Brain microvascular endothelial cell (primary cell): Measurements from ENCODE around the gene GJD3.

Experiments
- DNase-seq: peaks from one replicate; pipeline ENCODE4 v3.0.0-alpha.2; 2020
- H3K27ac ChIP-seq: fragments of 250-450 bp; sonication (Bioruptor Pico); 2 replicates; pipeline ENCODE4 v1.5.1; 2020; ENCODE audit warnings: mild to moderate bottlenecking, moderate library complexity
- H3K27me3 ChIP-seq: fragments of 250-450 bp; sonication (Bioruptor Pico); replicated peaks from 2 replicates; pipeline ENCODE4 v1.5.1; 2020; ENCODE audit warnings: mild to moderate bottlenecking
- H3K36me3 ChIP-seq: fragments of 250-450 bp; sonication (Bioruptor Pico); replicated peaks from 2 replicates; pipeline ENCODE4 v1.5.1; 2020; ENCODE audit warnings: mild to moderate bottlenecking
- H3K4me3 ChIP-seq: 2 replicates; pipeline ENCODE4 v1.5.1; 2011; ENCODE audit warnings: low read depth, mild to moderate bottlenecking, control low read depth, low read length, moderate library complexity
- CTCF ChIP-seq: IDR thresholded peaks from 2 replicates; pipeline ENCODE4 v1.5.1; 2011; ENCODE audit warnings: low read depth, mild to moderate bottlenecking, moderate library complexity, low read length, control low read depth, inconsistent platforms; ENCODE audit errors: missing control alignments
- in situ Hi-C: cut with HindIII; loops from 2 replicates; pipeline ENCODE4 v1.10.0; 2017; ENCODE audit warnings: low sequenced_read_pairs, low pct_ligation_motif_present

GJD3 gene

GRCh38 chr17:40354221-40355122 is 10.1 kb downstream of the GJD3 start:
- no peak overlapping the region for H3K27ac ChIP-seq
- in situ Hi-C loops: loop anchor here (5.0 kb wide), 1 partner anchor 52 kb away; no protein-coding TSS in a partner anchor
- no peak for TF ChIP-seq CTCF
- DNase-seq: no peak
- no peak overlapping the region for H3K4me3 ChIP-seq
- no peaks in the 10 kb centered on the region for H3K27me3 ChIP-seq
- peaks cover 53% of the 10 kb centered on the region for H3K36me3 ChIP-seq

- no peak for TF ChIP-seq CTCF
- in situ Hi-C loops: loop anchor here (5.0 kb wide), 1 partner anchor 51 kb away; no protein-coding TSS in a partner anchor
- Histone ChIP-seq H3K4me3 (no peak overlapping the region), H3K36me3 (peaks cover 66% of the 10 kb centered on the region), H3K27ac (no peak overlapping the region), H3K27me3 (no peaks in the 10 kb centered on the region)
- DNase-seq: no peak
These were observed 11.7 kb downstream of the GJD3 start for GRCh38 chr17:40352779-40353394.

- no peak overlapping the region for H3K4me3 ChIP-seq
- peaks cover 66% of the 10 kb centered on the region for H3K36me3 ChIP-seq
- H3K27me3 ChIP-seq: no peaks in the 10 kb centered on the region
- DNase-seq: no peak
- H3K27ac ChIP-seq: no peak overlapping the region
- no peak for TF ChIP-seq CTCF
- in situ Hi-C loops: loop anchor here (5.0 kb wide), 1 partner anchor 50 kb away; no protein-coding TSS in a partner anchor
These were observed 12.2 kb downstream of the GJD3 start for GRCh38 chr17:40352237-40352778.

GRCh38 chr17:40351359-40352236 is 12.9 kb downstream of the GJD3 start:
- peaks cover 66% of the 10 kb centered on the region for H3K36me3 ChIP-seq
- TF ChIP-seq CTCF: no peak
- no peak overlapping the region for H3K4me3 ChIP-seq
- H3K27ac ChIP-seq: no peak overlapping the region
- in situ Hi-C loops: loop anchor here (5.0 kb wide), 1 partner anchor 49 kb away; no protein-coding TSS in a partner anchor
- DNase-seq: no peak
- H3K27me3 ChIP-seq: no peaks in the 10 kb centered on the region

- in situ Hi-C loops: loop anchor here (5.0 kb wide), 1 partner anchor 49 kb away; no protein-coding TSS in a partner anchor
- TF ChIP-seq CTCF: no peak
- H3K27ac ChIP-seq: peak overlapping the region; percentile 7
- H3K4me3 ChIP-seq: no peak overlapping the region
- no peak for DNase-seq
- H3K27me3 ChIP-seq: no peaks in the 10 kb centered on the region
- H3K36me3 ChIP-seq: peaks cover 61% of the 10 kb centered on the region
These were observed 13.7 kb downstream of the GJD3 start for GRCh38 chr17:40350689-40351358.
